ENCODE measurements around the gene ARHGAP18.

The ARHGAP18 gene

DNA sequence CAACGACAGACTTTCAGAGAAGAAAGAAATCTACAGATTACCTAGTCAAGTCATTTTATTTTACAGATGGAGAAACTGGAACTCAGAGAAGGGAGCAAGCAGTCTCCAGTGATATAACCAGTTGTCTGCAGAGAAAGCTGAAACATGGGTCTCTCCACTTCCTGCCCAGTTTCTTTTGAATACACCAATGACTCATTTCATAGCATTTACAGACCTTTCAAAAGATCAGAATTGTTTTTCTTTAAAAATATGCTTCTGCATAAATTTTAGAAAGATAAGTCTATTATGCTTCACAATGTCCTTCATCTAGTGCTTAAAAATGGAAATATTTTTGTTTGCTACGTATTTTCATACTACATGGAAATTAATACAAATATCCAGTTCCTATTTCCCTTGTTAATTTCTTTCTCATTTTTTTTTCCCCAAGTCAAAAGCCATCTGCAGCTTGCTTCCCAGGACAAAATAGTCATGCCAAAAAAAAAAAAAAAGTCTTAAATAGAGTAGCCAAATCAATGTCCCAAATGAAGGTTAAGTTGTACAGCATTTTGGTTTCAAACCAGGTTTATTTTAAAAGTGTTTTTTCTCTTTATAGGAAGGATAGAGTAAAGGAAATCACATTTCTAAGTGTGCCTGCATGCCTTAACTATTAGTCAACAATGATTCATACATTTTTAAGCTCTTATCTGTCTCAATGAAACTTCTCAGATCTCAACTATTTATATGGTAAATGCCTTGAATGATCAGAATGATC lies 36.9 kb downstream of the ARHGAP18 start:
- H3K27ac ChIP-seq (ENCODE audit: low read depth in 2 of 2, low read length in 2 of 2): peak overlapping the region; percentile 56 to 67
- H3K9me3 ChIP-seq (ENCODE audit: control insufficient read depth in 2 of 2, low read length in 2 of 2): no peaks in the 10 kb centered on the region
- no peak overlapping the region for H3K4me3 ChIP-seq (ENCODE audit: low read length in 2 of 2)
- H3K4me1 ChIP-seq (ENCODE audit: control insufficient read depth in 2 of 2, insufficient read depth in 2 of 2, low read length in 2 of 2): peaks cover 2 to 8% of the 10 kb centered on the region in 2 donors
- no peak overlapping the region for H3K9ac ChIP-seq (ENCODE audit: low read depth in 1 of 2, low read length in 2 of 2)
- H3K27me3 ChIP-seq (ENCODE audit: control insufficient read depth in 2 of 2, insufficient read depth in 2 of 2, low read length in 2 of 2): no peaks in the 10 kb centered on the region
- no peaks in the 10 kb centered on the region for H3K36me3 ChIP-seq (ENCODE audit: control insufficient read depth in 2 of 2, insufficient read depth in 2 of 2, low read length in 2 of 2)

- H3K36me3 ChIP-seq (ENCODE audit: control insufficient read depth in 2 of 2, insufficient read depth in 2 of 2, low read length in 2 of 2): no peaks in the 10 kb centered on the region
- H3K4me3 ChIP-seq (ENCODE audit: low read length in 2 of 2): peak overlapping the region in 1 of 2 donors; percentile 21
- no peaks in the 10 kb centered on the region for H3K27me3 ChIP-seq (ENCODE audit: control insufficient read depth in 2 of 2, insufficient read depth in 2 of 2, low read length in 2 of 2)
- no peak overlapping the region for H3K9ac ChIP-seq (ENCODE audit: low read depth in 1 of 2, low read length in 2 of 2)
- H3K9me3 ChIP-seq (ENCODE audit: control insufficient read depth in 2 of 2, low read length in 2 of 2): no peaks in the 10 kb centered on the region
- peaks cover 2 to 3% of the 10 kb centered on the region in 2 donors for H3K4me1 ChIP-seq (ENCODE audit: control insufficient read depth in 2 of 2, insufficient read depth in 2 of 2, low read length in 2 of 2)
- peak overlapping the region; percentile 56 to 67 for H3K27ac ChIP-seq (ENCODE audit: low read depth in 2 of 2, low read length in 2 of 2)
Measured at GRCh38 chr6:129672341-129672682, 37.7 kb downstream of the ARHGAP18 start.

- Histone ChIP-seq H3K27me3 (ENCODE audit: control insufficient read depth in 2 of 2, insufficient read depth in 2 of 2, low read length in 2 of 2) (no peaks in the 10 kb centered on the region), H3K9ac (ENCODE audit: low read depth in 1 of 2, low read length in 2 of 2) (no peak overlapping the region), H3K27ac (ENCODE audit: low read depth in 2 of 2, low read length in 2 of 2) (peak overlapping the region; percentile 56 to 67), H3K9me3 (ENCODE audit: control insufficient read depth in 2 of 2, low read length in 2 of 2) (no peaks in the 10 kb centered on the region), H3K36me3 (ENCODE audit: control insufficient read depth in 2 of 2, insufficient read depth in 2 of 2, low read length in 2 of 2) (no peaks in the 10 kb centered on the region), H3K4me1 (ENCODE audit: control insufficient read depth in 2 of 2, insufficient read depth in 2 of 2, low read length in 2 of 2) (peaks cover 2 to 3% of the 10 kb centered on the region in 2 donors), H3K4me3 (ENCODE audit: low read length in 2 of 2) (peak overlapping the region in 1 of 2 donors; percentile 21)
Measured at GRCh38 chr6:129671442-129672340, 38.3 kb downstream of the ARHGAP18 start.

- no peak overlapping the region for H3K9ac ChIP-seq (ENCODE audit: low read depth in 1 of 2, low read length in 2 of 2)
- no peaks in the 10 kb centered on the region for H3K9me3 ChIP-seq (ENCODE audit: control insufficient read depth in 2 of 2, low read length in 2 of 2)
- peaks cover 2 to 3% of the 10 kb centered on the region in 2 donors for H3K4me1 ChIP-seq (ENCODE audit: control insufficient read depth in 2 of 2, insufficient read depth in 2 of 2, low read length in 2 of 2)
- H3K27ac ChIP-seq (ENCODE audit: low read depth in 2 of 2, low read length in 2 of 2): no peak overlapping the region
- no peak overlapping the region for H3K4me3 ChIP-seq (ENCODE audit: low read length in 2 of 2)
- H3K27me3 ChIP-seq (ENCODE audit: control insufficient read depth in 2 of 2, insufficient read depth in 2 of 2, low read length in 2 of 2): no peaks in the 10 kb centered on the region
- no peaks in the 10 kb centered on the region for H3K36me3 ChIP-seq (ENCODE audit: control insufficient read depth in 2 of 2, insufficient read depth in 2 of 2, low read length in 2 of 2)
Measured at GRCh38 chr6:129670634-129671033, 39.3 kb downstream of the ARHGAP18 start.

GRCh38 chr6:129667621-129668020 lies 42.4 kb downstream of the ARHGAP18 start:
- Histone ChIP-seq H3K27ac (ENCODE audit: low read depth in 2 of 2, low read length in 2 of 2) (no peak overlapping the region), H3K9me3 (ENCODE audit: control insufficient read depth in 2 of 2, low read length in 2 of 2) (no peaks in the 10 kb centered on the region), H3K4me1 (ENCODE audit: control insufficient read depth in 2 of 2, insufficient read depth in 2 of 2, low read length in 2 of 2) (peaks cover 2 to 8% of the 10 kb centered on the region in 2 donors)

DNA sequence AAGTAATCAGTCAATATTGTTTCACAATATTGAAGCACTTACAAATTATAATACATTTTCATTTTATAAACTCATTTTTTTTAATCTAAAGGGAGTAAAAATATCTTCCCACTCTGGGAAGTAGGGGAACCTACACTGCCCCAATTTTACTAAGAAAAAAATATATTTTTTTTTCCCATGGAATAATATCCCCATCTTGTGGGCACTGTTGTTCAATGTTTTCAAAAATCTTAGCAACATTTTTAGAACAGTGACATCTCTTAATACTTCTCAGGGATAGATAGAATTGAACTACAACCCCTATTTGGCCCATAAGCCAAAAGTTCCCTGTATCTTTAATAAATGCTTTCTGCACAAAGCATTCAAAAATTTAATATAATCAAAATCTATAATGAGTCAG lies 42.9 kb downstream of the ARHGAP18 start:
- H3K9me3 ChIP-seq (ENCODE audit: control insufficient read depth in 2 of 2, low read length in 2 of 2): no peaks in the 10 kb centered on the region
- no peak overlapping the region for H3K4me3 ChIP-seq (ENCODE audit: low read length in 2 of 2)
- peaks cover 2 to 4% of the 10 kb centered on the region in 2 donors for H3K4me1 ChIP-seq (ENCODE audit: control insufficient read depth in 2 of 2, insufficient read depth in 2 of 2, low read length in 2 of 2)
- H3K9ac ChIP-seq (ENCODE audit: low read depth in 1 of 2, low read length in 2 of 2): no peak overlapping the region
- no peaks in the 10 kb centered on the region for H3K36me3 ChIP-seq (ENCODE audit: control insufficient read depth in 2 of 2, insufficient read depth in 2 of 2, low read length in 2 of 2)
- H3K27me3 ChIP-seq (ENCODE audit: control insufficient read depth in 2 of 2, insufficient read depth in 2 of 2, low read length in 2 of 2): no peaks in the 10 kb centered on the region
- no peak overlapping the region for H3K27ac ChIP-seq (ENCODE audit: low read depth in 2 of 2, low read length in 2 of 2)

More at GRCh38 chr6:129667621-129668020, 42.4 kb downstream of the ARHGAP18 start:
- Histone ChIP-seq H3K36me3 (ENCODE audit: control insufficient read depth in 2 of 2, insufficient read depth in 2 of 2, low read length in 2 of 2) (no peaks in the 10 kb centered on the region), H3K9ac (ENCODE audit: low read depth in 1 of 2, low read length in 2 of 2) (no peak overlapping the region), H3K4me3 (ENCODE audit: low read length in 2 of 2) (no peak overlapping the region), H3K27me3 (ENCODE audit: control insufficient read depth in 2 of 2, insufficient read depth in 2 of 2, low read length in 2 of 2) (no peaks in the 10 kb centered on the region)

DNA sequence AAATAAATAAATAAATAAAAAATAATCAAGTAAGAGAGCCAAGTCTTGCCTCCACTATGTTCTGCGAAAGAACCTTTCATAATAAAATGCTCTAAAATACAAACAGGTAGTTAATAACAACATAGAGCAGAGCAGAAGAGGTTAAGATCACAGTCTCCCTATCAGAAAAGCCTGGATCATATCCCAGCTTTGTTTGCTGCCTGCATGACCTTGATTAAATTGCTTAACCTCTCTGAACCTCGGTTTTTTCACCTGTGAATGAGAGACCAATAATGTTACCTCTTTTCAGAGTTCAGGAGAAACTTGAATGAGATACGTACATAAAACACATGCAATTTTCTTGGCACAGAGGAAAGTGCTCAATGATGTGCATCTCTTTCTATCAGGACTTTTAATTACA lies 44.4 kb downstream of the ARHGAP18 start:
- Histone ChIP-seq H3K27ac (ENCODE audit: low read depth in 2 of 2, low read length in 2 of 2) (no peak overlapping the region), H3K4me1 (ENCODE audit: control insufficient read depth in 2 of 2, insufficient read depth in 2 of 2, low read length in 2 of 2) (peaks cover 0 to 4% of the 10 kb centered on the region in 2 donors)

DNA sequence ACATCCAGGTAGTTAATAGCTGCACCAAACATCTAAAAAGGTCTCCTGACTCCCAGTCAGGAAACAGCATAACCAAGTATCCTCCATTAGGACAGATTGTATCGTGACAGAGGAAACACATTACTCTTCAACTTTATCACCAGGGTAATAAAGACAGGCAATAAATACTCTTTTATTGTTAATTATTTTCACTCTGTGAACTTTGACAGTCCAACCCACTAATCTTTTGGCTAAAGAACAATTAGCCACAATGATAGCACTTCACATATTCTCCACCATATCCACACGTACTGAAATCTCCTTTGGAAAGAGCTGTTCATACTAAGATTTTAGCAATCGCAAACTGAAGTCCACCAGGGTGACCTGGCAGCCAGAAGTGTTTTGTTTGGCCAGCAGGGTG lies 46.4 kb downstream of the ARHGAP18 start:
- peaks cover 0 to 3% of the 10 kb centered on the region in 2 donors for H3K36me3 ChIP-seq (ENCODE audit: control insufficient read depth in 2 of 2, insufficient read depth in 2 of 2, low read length in 2 of 2)
- no peaks in the 10 kb centered on the region for H3K9me3 ChIP-seq (ENCODE audit: control insufficient read depth in 2 of 2, low read length in 2 of 2)
- no peak overlapping the region for H3K27ac ChIP-seq (ENCODE audit: low read depth in 2 of 2, low read length in 2 of 2)

More for the DNA sequence above, 44.4 kb downstream of the ARHGAP18 start:
- H3K9me3 ChIP-seq (ENCODE audit: control insufficient read depth in 2 of 2, low read length in 2 of 2): no peaks in the 10 kb centered on the region
- no peaks in the 10 kb centered on the region for H3K27me3 ChIP-seq (ENCODE audit: control insufficient read depth in 2 of 2, insufficient read depth in 2 of 2, low read length in 2 of 2)
- H3K4me3 ChIP-seq (ENCODE audit: low read length in 2 of 2): no peak overlapping the region
- no peaks in the 10 kb centered on the region for H3K36me3 ChIP-seq (ENCODE audit: control insufficient read depth in 2 of 2, insufficient read depth in 2 of 2, low read length in 2 of 2)
- no peak overlapping the region for H3K9ac ChIP-seq (ENCODE audit: low read depth in 1 of 2, low read length in 2 of 2)

DNA sequence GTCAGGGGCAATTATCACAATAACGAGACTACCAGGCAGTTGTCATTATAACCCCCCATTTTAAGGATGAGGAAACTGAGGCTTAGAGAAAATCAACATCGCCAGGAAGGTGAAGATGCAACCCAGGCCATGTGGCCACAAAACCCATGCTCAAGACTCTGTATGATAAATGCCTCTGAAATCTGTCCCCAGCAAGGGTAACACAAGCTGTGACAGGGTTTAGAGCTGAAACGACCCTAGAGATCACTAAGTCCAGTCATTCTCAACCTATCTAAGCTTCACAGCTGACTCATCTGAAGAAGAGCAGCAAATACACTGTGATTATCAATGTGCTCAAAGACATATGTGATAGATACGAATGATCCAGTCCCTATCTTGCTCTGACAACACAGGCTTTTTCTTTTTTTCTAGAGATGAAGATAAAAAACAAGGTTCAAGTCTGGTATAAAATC lies 47.0 kb downstream of the ARHGAP18 start:
- Histone ChIP-seq H3K9me3 (ENCODE audit: control insufficient read depth in 2 of 2, low read length in 2 of 2) (no peaks in the 10 kb centered on the region), H3K4me1 (ENCODE audit: control insufficient read depth in 2 of 2, insufficient read depth in 2 of 2, low read length in 2 of 2) (peaks cover 3 to 4% of the 10 kb centered on the region in 2 donors), H3K4me3 (ENCODE audit: low read length in 2 of 2) (no peak overlapping the region), H3K27ac (ENCODE audit: low read depth in 2 of 2, low read length in 2 of 2) (no peak overlapping the region), H3K27me3 (ENCODE audit: control insufficient read depth in 2 of 2, insufficient read depth in 2 of 2, low read length in 2 of 2) (no peaks in the 10 kb centered on the region), H3K9ac (ENCODE audit: low read depth in 1 of 2, low read length in 2 of 2) (no peak overlapping the region), H3K36me3 (ENCODE audit: control insufficient read depth in 2 of 2, insufficient read depth in 2 of 2, low read length in 2 of 2) (peaks cover 0 to 3% of the 10 kb centered on the region in 2 donors)

More for the DNA sequence above, 46.4 kb downstream of the ARHGAP18 start:
- no peak overlapping the region for H3K9ac ChIP-seq (ENCODE audit: low read depth in 1 of 2, low read length in 2 of 2)
- peaks cover 3 to 4% of the 10 kb centered on the region in 2 donors for H3K4me1 ChIP-seq (ENCODE audit: control insufficient read depth in 2 of 2, insufficient read depth in 2 of 2, low read length in 2 of 2)
- H3K27me3 ChIP-seq (ENCODE audit: control insufficient read depth in 2 of 2, insufficient read depth in 2 of 2, low read length in 2 of 2): no peaks in the 10 kb centered on the region
- H3K4me3 ChIP-seq (ENCODE audit: low read length in 2 of 2): no peak overlapping the region

DNA sequence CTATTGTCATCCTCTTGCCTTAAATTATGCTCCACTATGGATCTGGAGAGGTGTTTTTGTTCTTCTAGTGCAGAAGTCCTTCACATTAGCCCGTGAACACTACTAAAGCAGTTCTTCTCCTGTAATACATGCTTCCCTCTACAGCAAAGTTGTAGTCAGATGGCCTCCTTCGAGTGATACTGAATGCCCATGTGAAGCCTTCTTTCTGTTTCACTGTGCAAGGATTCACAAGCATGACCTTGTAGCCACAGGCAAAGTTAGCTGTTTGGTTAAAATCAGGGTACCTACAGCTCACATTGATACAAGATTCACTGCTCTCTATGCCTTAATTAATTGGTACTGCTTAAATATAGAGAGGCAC lies 47.6 kb downstream of the ARHGAP18 start:
- Histone ChIP-seq H3K9me3 (ENCODE audit: control insufficient read depth in 2 of 2, low read length in 2 of 2) (no peaks in the 10 kb centered on the region), H3K4me3 (ENCODE audit: low read length in 2 of 2) (no peak overlapping the region), H3K9ac (ENCODE audit: low read depth in 1 of 2, low read length in 2 of 2) (no peak overlapping the region), H3K36me3 (ENCODE audit: control insufficient read depth in 2 of 2, insufficient read depth in 2 of 2, low read length in 2 of 2) (peaks cover 0 to 3% of the 10 kb centered on the region in 2 donors), H3K27ac (ENCODE audit: low read depth in 2 of 2, low read length in 2 of 2) (peak overlapping the region in 1 of 2 donors; percentile 4), H3K27me3 (ENCODE audit: control insufficient read depth in 2 of 2, insufficient read depth in 2 of 2, low read length in 2 of 2) (no peaks in the 10 kb centered on the region), H3K4me1 (ENCODE audit: control insufficient read depth in 2 of 2, insufficient read depth in 2 of 2, low read length in 2 of 2) (peaks cover 3 to 4% of the 10 kb centered on the region in 2 donors)
